MM.1S (cell line): ENCODE data around the gene ADAMTS19.

Source experiments
- DNase-seq: peaks from one replicate; pipeline ENCODE4 v3.0.0-alpha.2; 2015
- H2AFZ ChIP-seq: fragments of 300-600 bp; sonication (generic); 2 replicates; pipeline ENCODE4 v1.6.0; 2016; ENCODE audit warnings: antibody characterized with exemption, low read length
- H3F3A ChIP-seq: fragments of 300-600 bp; sonication (generic); 2 replicates; pipeline ENCODE4 v1.6.1; 2016; ENCODE audit warnings: mild to moderate bottlenecking, antibody characterized with exemption, low read length, moderate library complexity, mixed read lengths; ENCODE audit not compliant: insufficient read depth
- H3K27ac ChIP-seq: fragments of 300-600 bp; sonication (generic); 2 replicates; pipeline ENCODE4 v1.5.1; 2016; ENCODE audit warnings: mild to moderate bottlenecking, low read length
- H3K27me3 ChIP-seq: fragments of 300-600 bp; sonication (generic); replicated peaks from 2 replicates; pipeline ENCODE4 v1.6.0; 2016; ENCODE audit warnings: low read length; ENCODE audit not compliant: insufficient read depth
- H3K36me3 ChIP-seq: fragments of 300-600 bp; sonication (generic); replicated peaks from 2 replicates; pipeline ENCODE4 v1.6.1; 2016; ENCODE audit warnings: mild to moderate bottlenecking, low read length, mixed read lengths; ENCODE audit not compliant: insufficient read depth
- H3K4me1 ChIP-seq: fragments of 300-600 bp; sonication (generic); 2 replicates; pipeline ENCODE4 v1.6.1; 2016; ENCODE audit warnings: low read length, mixed read lengths
- H3K4me2 ChIP-seq: fragments of 300-600 bp; sonication (generic); 2 replicates; pipeline ENCODE4 v1.6.0; 2016; ENCODE audit warnings: low read depth, low read length
- H3K4me3 ChIP-seq: fragments of 300-600 bp; sonication (generic); 2 replicates; pipeline ENCODE4 v1.5.1; 2016; ENCODE audit warnings: low read length, mixed read lengths
- H3K79me2 ChIP-seq: fragments of 300-600 bp; sonication (generic); 2 replicates; pipeline ENCODE4 v1.6.1; 2016; ENCODE audit warnings: mixed run types, low read length, mixed read lengths
- H3K9ac ChIP-seq: fragments of 300-600 bp; sonication (generic); 2 replicates; pipeline ENCODE4 v1.6.1; 2016; ENCODE audit warnings: low read length, mixed read lengths
- H3K9me2 ChIP-seq: fragments of 300-600 bp; sonication (generic); replicated peaks from 2 replicates; pipeline ENCODE4 v1.6.1; 2016; ENCODE audit warnings: mild to moderate bottlenecking, low read length, mixed read lengths; ENCODE audit not compliant: insufficient read depth
- H3K9me3 ChIP-seq: fragments of 300-600 bp; sonication (generic); replicated peaks from 2 replicates; pipeline ENCODE4 v1.6.1; 2016; ENCODE audit warnings: mild to moderate bottlenecking, low read length, mixed read lengths; ENCODE audit not compliant: insufficient read depth
- H4K20me1 ChIP-seq: fragments of 300-600 bp; sonication (generic); 2 replicates; pipeline ENCODE4 v1.6.1; 2016; ENCODE audit warnings: mild to moderate bottlenecking, low read length, moderate library complexity, mixed read lengths; ENCODE audit not compliant: insufficient read depth
- EZH2 ChIP-seq: fragments of 300-600 bp; sonication (generic); optimal IDR thresholded peaks from 2 replicates; pipeline ENCODE3; 2017; ENCODE audit warnings: low read depth, mild to moderate bottlenecking, antibody characterized with exemption, low read length, mixed read lengths
- EZH2phosphoT487 ChIP-seq: fragments of 300-600 bp; sonication (generic); IDR thresholded peaks from 2 replicates; pipeline ENCODE4 v1.6.1; 2018; ENCODE audit warnings: antibody characterized with exemption, low read length
- TF ChIP-seq, protein P1 (sequence below): fragments of 300-600 bp; sonication (generic); IDR thresholded peaks from 2 replicates; pipeline ENCODE4 v1.5.1; 2016; ENCODE audit warnings: antibody characterized with exemption, low read length, mixed read lengths

ADAMTS19 gene

GRCh38 chr5:129718471-129719090, 258.5 kb downstream of the ADAMTS19 start:
- DNase-seq: no peak
- Histone ChIP-seq H4K20me1 (no peaks in the 10 kb centered on the region), H3K27me3 (no peaks in the 10 kb centered on the region), H3K4me2 (no peak overlapping the region), H3K79me2 (no peaks in the 10 kb centered on the region), H3K9me2 (no peaks in the 10 kb centered on the region), H3K4me3 (no peak overlapping the region), H3K36me3 (no peaks in the 10 kb centered on the region), H3F3A (no peaks in the 10 kb centered on the region), H3K4me1 (no peaks in the 10 kb centered on the region), H3K9me3 (no peaks in the 10 kb centered on the region), H3K9ac (no peak overlapping the region), H2AFZ (no peak overlapping the region), H3K27ac (no peak overlapping the region)
- TF ChIP-seq EZH2phosphoT487 (no peak), EZH2 (no peak)

DNA sequence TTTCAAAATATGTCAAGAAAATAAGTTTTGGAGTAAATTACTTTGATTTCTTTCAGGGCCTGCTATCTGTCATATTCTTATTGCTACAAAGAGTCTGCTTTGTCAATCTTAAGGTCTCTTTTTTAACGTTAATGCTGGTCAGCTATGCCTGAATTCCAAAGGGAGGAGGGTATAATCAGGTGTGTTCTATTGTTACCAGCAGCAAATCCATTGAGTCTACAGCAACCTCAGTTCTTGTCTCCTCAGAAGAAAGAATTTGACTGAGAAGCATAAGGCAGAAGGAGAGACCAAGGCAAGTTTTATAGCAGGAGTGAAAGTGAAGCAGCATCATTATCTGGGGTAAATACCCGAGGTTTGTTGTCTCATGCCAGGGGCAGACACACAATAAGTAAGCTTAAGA, 264.1 kb downstream of the ADAMTS19 start:
- Histone ChIP-seq H3K9me3 (no peaks in the 10 kb centered on the region), H3K9me2 (no peaks in the 10 kb centered on the region), H2AFZ (no peak overlapping the region), H3K4me1 (no peaks in the 10 kb centered on the region), H3K4me2 (no peak overlapping the region), H3K27me3 (no peaks in the 10 kb centered on the region), H3K4me3 (no peak overlapping the region), H3K9ac (no peak overlapping the region), H3K27ac (no peak overlapping the region), H3F3A (no peaks in the 10 kb centered on the region), H3K36me3 (no peaks in the 10 kb centered on the region), H4K20me1 (no peaks in the 10 kb centered on the region), H3K79me2 (no peaks in the 10 kb centered on the region)
- no peak for TF ChIP-seq EZH2phosphoT487
- TF ChIP-seq, protein P1, sequence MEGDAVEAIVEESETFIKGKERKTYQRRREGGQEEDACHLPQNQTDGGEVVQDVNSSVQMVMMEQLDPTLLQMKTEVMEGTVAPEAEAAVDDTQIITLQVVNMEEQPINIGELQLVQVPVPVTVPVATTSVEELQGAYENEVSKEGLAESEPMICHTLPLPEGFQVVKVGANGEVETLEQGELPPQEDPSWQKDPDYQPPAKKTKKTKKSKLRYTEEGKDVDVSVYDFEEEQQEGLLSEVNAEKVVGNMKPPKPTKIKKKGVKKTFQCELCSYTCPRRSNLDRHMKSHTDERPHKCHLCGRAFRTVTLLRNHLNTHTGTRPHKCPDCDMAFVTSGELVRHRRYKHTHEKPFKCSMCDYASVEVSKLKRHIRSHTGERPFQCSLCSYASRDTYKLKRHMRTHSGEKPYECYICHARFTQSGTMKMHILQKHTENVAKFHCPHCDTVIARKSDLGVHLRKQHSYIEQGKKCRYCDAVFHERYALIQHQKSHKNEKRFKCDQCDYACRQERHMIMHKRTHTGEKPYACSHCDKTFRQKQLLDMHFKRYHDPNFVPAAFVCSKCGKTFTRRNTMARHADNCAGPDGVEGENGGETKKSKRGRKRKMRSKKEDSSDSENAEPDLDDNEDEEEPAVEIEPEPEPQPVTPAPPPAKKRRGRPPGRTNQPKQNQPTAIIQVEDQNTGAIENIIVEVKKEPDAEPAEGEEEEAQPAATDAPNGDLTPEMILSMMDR: no peak
- TF ChIP-seq EZH2: no peak
- no peak for DNase-seq

GRCh38 chr5:129724647-129725046, 264.5 kb downstream of the ADAMTS19 start:
- Histone ChIP-seq H3K9me3 (no peaks in the 10 kb centered on the region), H3K36me3 (no peaks in the 10 kb centered on the region), H3K9me2 (no peaks in the 10 kb centered on the region), H3K27me3 (no peaks in the 10 kb centered on the region), H3K9ac (no peak overlapping the region), H3F3A (no peaks in the 10 kb centered on the region), H3K4me3 (no peak overlapping the region), H3K27ac (no peak overlapping the region), H4K20me1 (no peaks in the 10 kb centered on the region), H3K4me1 (no peaks in the 10 kb centered on the region), H3K4me2 (no peak overlapping the region), H3K79me2 (no peaks in the 10 kb centered on the region), H2AFZ (no peak overlapping the region)
- TF ChIP-seq EZH2 (no peak), EZH2phosphoT487 (no peak)
- TF ChIP-seq, protein P1: no peak
- DNase-seq: no peak

DNA sequence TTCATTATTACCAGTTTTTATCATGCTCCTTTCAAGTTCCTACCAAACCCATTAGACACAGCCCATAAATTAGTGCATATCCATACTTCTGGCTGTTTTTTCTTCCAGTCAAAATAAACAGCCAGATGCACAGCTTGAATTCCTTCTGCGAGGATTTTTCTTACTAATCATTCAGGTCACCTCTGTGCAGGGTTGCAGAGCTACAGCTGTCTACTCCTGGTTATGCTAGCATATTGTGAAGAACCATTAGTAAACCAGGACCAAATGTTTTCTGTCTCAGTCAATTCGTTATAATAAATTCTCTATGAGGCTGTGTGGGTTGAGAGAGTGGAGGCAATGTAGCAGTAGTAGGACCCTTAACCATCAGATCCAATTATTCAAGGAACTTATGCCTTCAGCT, 279.7 kb downstream of the ADAMTS19 start:
- Histone ChIP-seq H3K27me3 (no peaks in the 10 kb centered on the region), H3K9ac (no peak overlapping the region), H3K9me3 (no peaks in the 10 kb centered on the region), H3K4me2 (no peak overlapping the region), H3K36me3 (no peaks in the 10 kb centered on the region), H3K9me2 (no peaks in the 10 kb centered on the region), H4K20me1 (no peaks in the 10 kb centered on the region), H3K4me3 (no peak overlapping the region), H3K4me1 (no peaks in the 10 kb centered on the region), H3K79me2 (no peaks in the 10 kb centered on the region), H3F3A (no peaks in the 10 kb centered on the region), H2AFZ (no peak overlapping the region), H3K27ac (no peak overlapping the region)
- DNase-seq: no peak
- no peak for TF ChIP-seq EZH2
- TF ChIP-seq EZH2phosphoT487: no peak
